ENCODE measurements around the gene METAP1D. TPM values are rescaled to one million over a fixed set of nuclear protein-coding genes. Genes with fewer than 3 reads are reported as not detected.
A peak's percentile ranks its signal among the peaks of the same experiment; 100 is the strongest.

METAP1D gene
- total and polyA plus RNA-seq, 2 experiments from 2014 or later, result 4.1 to 6.9 TPM

GRCh38 chr2:171999161-171999560 is 592 bp upstream of the METAP1D start:
- in situ Hi-C loops (cut with MboI), result no loop called here
- WGBS, 2 experiments (ENCODE audit: low coverage in 1 of 2, low lambda C conversion rate in 2 of 2, missing lambda C conversion rate in 2 of 2), result 21 to 26% methylated on average over 4 of the region's 4 CpGs
- peak overlapping the region; percentile 88 for H3K4me2 ChIP-seq (ENCODE audit: unreplicated experiment)
- H3K4me3 ChIP-seq, result peak overlapping the region; percentile 83
- no peaks in the 10 kb centered on the region for H3K9me3 ChIP-seq (ENCODE audit: low read depth)
- no peaks in the 10 kb centered on the region for H3K36me3 ChIP-seq (ENCODE audit: low read depth)
- no peaks in the 10 kb centered on the region for H4K20me1 ChIP-seq (ENCODE audit: insufficient read depth)
- H3K9ac ChIP-seq, result peak overlapping the region; percentile 92
- H2AFZ ChIP-seq, result peak overlapping the region; percentile 96
- TF ChIP-seq EZH2phosphoT487 (IDR thresholded peaks at IDR 0.05; ENCODE audit: insufficient read depth, low read depth), result no peak
- no peak for TF ChIP-seq EZH2 (IDR thresholded peaks at IDR 0.05; ENCODE audit: insufficient read depth, poor library complexity, severe bottlenecking)
- H3K27ac ChIP-seq, result peak overlapping the region; percentile 72
- H3K9me2 ChIP-seq (ENCODE audit: insufficient read depth), result no peaks in the 10 kb centered on the region
- H3F3A ChIP-seq (ENCODE audit: insufficient read depth), result no peaks in the 10 kb centered on the region
- H3K79me2 ChIP-seq (ENCODE audit: insufficient read depth), result no peaks in the 10 kb centered on the region
- DNase-seq, result peak; percentile 41
- H3K27me3 ChIP-seq (replicated peaks; ENCODE audit: insufficient read depth), result no peaks in the 10 kb centered on the region
- H3K4me1 ChIP-seq (ENCODE audit: insufficient read depth), result no peaks in the 10 kb centered on the region

GRCh38 chr2:172000696-172001361 is 1.1 kb downstream of the METAP1D start:
- in situ Hi-C loops (cut with MboI), result no loop called here
- Histone ChIP-seq H3K4me2 (ENCODE audit: unreplicated experiment) (peak overlapping the region; percentile 88), H3K27ac (peak overlapping the region; percentile 72), H3K9me3 (ENCODE audit: low read depth) (no peaks in the 10 kb centered on the region), H3K27me3 (replicated peaks; ENCODE audit: insufficient read depth) (no peaks in the 10 kb centered on the region), H3K9ac (peak overlapping the region; percentile 92), H2AFZ (peak overlapping the region; percentile 96), H3K9me2 (ENCODE audit: insufficient read depth) (no peaks in the 10 kb centered on the region), H3K79me2 (ENCODE audit: insufficient read depth) (no peaks in the 10 kb centered on the region), H3K4me1 (ENCODE audit: insufficient read depth) (no peaks in the 10 kb centered on the region), H4K20me1 (ENCODE audit: insufficient read depth) (no peaks in the 10 kb centered on the region), H3K36me3 (ENCODE audit: low read depth) (no peaks in the 10 kb centered on the region), H3K4me3 (peak overlapping the region; percentile 83), H3F3A (ENCODE audit: insufficient read depth) (no peaks in the 10 kb centered on the region)
- WGBS, 2 experiments (ENCODE audit: low coverage in 1 of 2, low lambda C conversion rate in 2 of 2, missing lambda C conversion rate in 2 of 2), result 65 to 67% methylated on average over 13 of the region's 13 CpGs
- peak; percentile 24 for DNase-seq
- TF ChIP-seq EZH2phosphoT487 (IDR thresholded peaks at IDR 0.05; ENCODE audit: insufficient read depth, low read depth), result no peak

GRCh38 chr2:172007372-172007771 is 7.6 kb downstream of the METAP1D start:
- 100% methylated on average over 1 of the region's 1 CpG for WGBS, 2 experiments (ENCODE audit: low coverage in 1 of 2, low lambda C conversion rate in 2 of 2, missing lambda C conversion rate in 2 of 2)
- H2AFZ ChIP-seq, result no peak overlapping the region
- no peaks in the 10 kb centered on the region for H3K9me3 ChIP-seq (ENCODE audit: low read depth)
- H3K9me2 ChIP-seq (ENCODE audit: insufficient read depth), result no peaks in the 10 kb centered on the region
- DNase-seq, result no peak
- H3F3A ChIP-seq (ENCODE audit: insufficient read depth), result peaks cover 6% of the 10 kb centered on the region
- in situ Hi-C loops (cut with MboI), result no loop called here
- no peaks in the 10 kb centered on the region for H3K27me3 ChIP-seq (replicated peaks; ENCODE audit: insufficient read depth)
- H3K4me3 ChIP-seq, result no peak overlapping the region
- H3K4me2 ChIP-seq (ENCODE audit: unreplicated experiment), result no peak overlapping the region
- H3K36me3 ChIP-seq (ENCODE audit: low read depth), result no peaks in the 10 kb centered on the region
- no peak overlapping the region for H3K9ac ChIP-seq
- no peaks in the 10 kb centered on the region for H3K79me2 ChIP-seq (ENCODE audit: insufficient read depth)
- TF ChIP-seq EZH2phosphoT487 (IDR thresholded peaks at IDR 0.05; ENCODE audit: insufficient read depth, low read depth) (no peak), EZH2 (IDR thresholded peaks at IDR 0.05; ENCODE audit: insufficient read depth, poor library complexity, severe bottlenecking) (no peak)
- H3K27ac ChIP-seq, result no peak overlapping the region
- no peaks in the 10 kb centered on the region for H4K20me1 ChIP-seq (ENCODE audit: insufficient read depth)
- H3K4me1 ChIP-seq (ENCODE audit: insufficient read depth), result peaks cover 6% of the 10 kb centered on the region; the same call in 1 of the 2 replicates

GRCh38 chr2:172009823-172010222 is 10.1 kb downstream of the METAP1D start:
- no peak overlapping the region for H3K9ac ChIP-seq
- H3K9me3 ChIP-seq (ENCODE audit: low read depth), result no peaks in the 10 kb centered on the region
- H3K27me3 ChIP-seq (replicated peaks; ENCODE audit: insufficient read depth), result no peaks in the 10 kb centered on the region
- peaks cover 6% of the 10 kb centered on the region; the same call in 1 of the 2 replicates for H3K4me1 ChIP-seq (ENCODE audit: insufficient read depth)
- no peak overlapping the region for H3K4me2 ChIP-seq (ENCODE audit: unreplicated experiment)
- no peaks in the 10 kb centered on the region for H3K9me2 ChIP-seq (ENCODE audit: insufficient read depth)
- no peak overlapping the region for H3K4me3 ChIP-seq
- H3K27ac ChIP-seq, result no peak overlapping the region
- peaks cover 6% of the 10 kb centered on the region for H3F3A ChIP-seq (ENCODE audit: insufficient read depth)
- H3K79me2 ChIP-seq (ENCODE audit: insufficient read depth), result no peaks in the 10 kb centered on the region
- no peaks in the 10 kb centered on the region for H3K36me3 ChIP-seq (ENCODE audit: low read depth)
- WGBS, 2 experiments (ENCODE audit: low coverage in 1 of 2, low lambda C conversion rate in 2 of 2, missing lambda C conversion rate in 2 of 2), result 89% methylated on average over 4 of the region's 4 CpGs
- TF ChIP-seq EZH2 (IDR thresholded peaks at IDR 0.05; ENCODE audit: insufficient read depth, poor library complexity, severe bottlenecking), result no peak
- no peak for TF ChIP-seq EZH2phosphoT487 (IDR thresholded peaks at IDR 0.05; ENCODE audit: insufficient read depth, low read depth)
- DNase-seq, result no peak
- no peaks in the 10 kb centered on the region for H4K20me1 ChIP-seq (ENCODE audit: insufficient read depth)
- in situ Hi-C loops (cut with MboI), result no loop called here
- H2AFZ ChIP-seq, result no peak overlapping the region

All from GM23248 (cell line).